Body of pancreas (tissue), 4 donors: Measurements from ENCODE around the gene POLA1.

Experiments used
- CTCF ChIP-seq, 7 experiments: fragments of 450-650 bp in 4 of 7; fragments of 200-600 bp in 3 of 7; sonication (generic) in 3 of 7; IDR thresholded peaks; one replicate each; pipeline ENCODE4 v1.5.1; 2016 to 2019; ENCODE audit warnings: antibody characterized with exemption in 7 of 7
- POLR2A ChIP-seq, 3 donors: fragments of 450-650 bp; IDR thresholded peaks; one replicate each; pipeline ENCODE4 v1.6.1; 2016; ENCODE audit warnings: antibody characterized with exemption in 3 of 3, mild to moderate bottlenecking in 2 of 3

- TF ChIP-seq CTCF (IDR thresholded peaks at IDR 0.05) (no peak), POLR2A (IDR thresholded peaks at IDR 0.05) (no peak)
These were observed 134.9 kb downstream of the POLA1 start for GRCh38 chrX:24828600-24828999.
